ENCODE data around the gene STAMBP. TPM values are rescaled to one million over a fixed set of nuclear protein-coding genes. Genes with fewer than 3 reads are reported as not detected.
A peak's percentile ranks its signal among the peaks of the same experiment; 100 is the strongest.

The STAMBP gene
- total and polyA plus RNA-seq, 2 donors (not counting 1 experiment from before 2014, with no cell fraction given), result 23.3 to 44.2 TPM

DNA sequence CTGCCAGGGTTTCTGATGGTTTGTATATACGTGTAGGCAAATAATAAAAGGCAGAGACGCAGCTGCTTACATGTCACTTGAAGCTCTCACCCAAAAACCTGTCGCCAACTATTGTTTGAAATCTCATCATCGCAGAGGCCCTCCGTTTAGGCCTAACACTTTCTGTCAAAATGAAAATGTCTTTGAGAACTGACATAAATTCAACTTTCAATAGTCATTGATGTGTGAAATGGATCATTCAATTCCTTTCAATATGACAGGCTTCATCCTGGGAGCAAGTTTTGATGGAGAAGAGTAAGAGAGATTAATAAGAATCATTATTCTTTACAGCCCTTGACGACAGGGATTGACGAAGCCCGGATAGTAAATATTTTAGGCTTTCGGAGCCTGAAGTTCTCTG is 66.7 kb downstream of the STAMBP start:
- no peak for DNase-seq (ENCODE audit: low read depth in 2 of 2)
- no peaks in the 10 kb centered on the region for H3K9me3 ChIP-seq (ENCODE audit: control insufficient read depth, insufficient read depth, low read depth, low read length)
- no peak overlapping the region for H3K4me2 ChIP-seq (ENCODE audit: extremely low read depth, insufficient read depth, low read length)
- no peaks in the 10 kb centered on the region for H3K36me3 ChIP-seq (ENCODE audit: control insufficient read depth, insufficient read depth, low read length)
- TF ChIP-seq, protein P1, sequence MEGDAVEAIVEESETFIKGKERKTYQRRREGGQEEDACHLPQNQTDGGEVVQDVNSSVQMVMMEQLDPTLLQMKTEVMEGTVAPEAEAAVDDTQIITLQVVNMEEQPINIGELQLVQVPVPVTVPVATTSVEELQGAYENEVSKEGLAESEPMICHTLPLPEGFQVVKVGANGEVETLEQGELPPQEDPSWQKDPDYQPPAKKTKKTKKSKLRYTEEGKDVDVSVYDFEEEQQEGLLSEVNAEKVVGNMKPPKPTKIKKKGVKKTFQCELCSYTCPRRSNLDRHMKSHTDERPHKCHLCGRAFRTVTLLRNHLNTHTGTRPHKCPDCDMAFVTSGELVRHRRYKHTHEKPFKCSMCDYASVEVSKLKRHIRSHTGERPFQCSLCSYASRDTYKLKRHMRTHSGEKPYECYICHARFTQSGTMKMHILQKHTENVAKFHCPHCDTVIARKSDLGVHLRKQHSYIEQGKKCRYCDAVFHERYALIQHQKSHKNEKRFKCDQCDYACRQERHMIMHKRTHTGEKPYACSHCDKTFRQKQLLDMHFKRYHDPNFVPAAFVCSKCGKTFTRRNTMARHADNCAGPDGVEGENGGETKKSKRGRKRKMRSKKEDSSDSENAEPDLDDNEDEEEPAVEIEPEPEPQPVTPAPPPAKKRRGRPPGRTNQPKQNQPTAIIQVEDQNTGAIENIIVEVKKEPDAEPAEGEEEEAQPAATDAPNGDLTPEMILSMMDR (conservative IDR thresholded peaks at IDR 0.05 in 1 of 2, IDR thresholded peaks at IDR 0.05 in 1 of 2; ENCODE audit: low read depth in 1 of 2, low read length in 2 of 2), result no peak
- TF ChIP-seq EZH2 (IDR thresholded peaks at IDR 0.05; ENCODE audit: low read length, missing control alignments), result no peak
- H4K20me1 ChIP-seq (ENCODE audit: control insufficient read depth, extremely low read depth, insufficient read depth, low read length), result no peaks in the 10 kb centered on the region
- no peaks in the 10 kb centered on the region for H3K27me3 ChIP-seq (ENCODE audit: control insufficient read depth, insufficient read depth, low read length)
- H3K4me3 ChIP-seq (replicated peaks in 1 of 4; ENCODE audit: control extremely low read depth in 1 of 4, insufficient read depth in 1 of 4, low read depth in 3 of 4, low read length in 4 of 4), result peak overlapping the region in 1 of 4 experiments; percentile 6
- peaks cover 22% of the 10 kb centered on the region for H3K4me1 ChIP-seq (ENCODE audit: control insufficient read depth, extremely low read depth, insufficient read depth, low read length)
- H3K9ac ChIP-seq (ENCODE audit: insufficient read depth, low read length), result no peak overlapping the region
- H3K27ac ChIP-seq (ENCODE audit: insufficient read depth, low read length), result no peak overlapping the region
- no peak overlapping the region for H2AFZ ChIP-seq (ENCODE audit: low read length)
- peaks cover 7% of the 10 kb centered on the region for H3K79me2 ChIP-seq (ENCODE audit: control insufficient read depth, insufficient read depth, low read length)

DNA sequence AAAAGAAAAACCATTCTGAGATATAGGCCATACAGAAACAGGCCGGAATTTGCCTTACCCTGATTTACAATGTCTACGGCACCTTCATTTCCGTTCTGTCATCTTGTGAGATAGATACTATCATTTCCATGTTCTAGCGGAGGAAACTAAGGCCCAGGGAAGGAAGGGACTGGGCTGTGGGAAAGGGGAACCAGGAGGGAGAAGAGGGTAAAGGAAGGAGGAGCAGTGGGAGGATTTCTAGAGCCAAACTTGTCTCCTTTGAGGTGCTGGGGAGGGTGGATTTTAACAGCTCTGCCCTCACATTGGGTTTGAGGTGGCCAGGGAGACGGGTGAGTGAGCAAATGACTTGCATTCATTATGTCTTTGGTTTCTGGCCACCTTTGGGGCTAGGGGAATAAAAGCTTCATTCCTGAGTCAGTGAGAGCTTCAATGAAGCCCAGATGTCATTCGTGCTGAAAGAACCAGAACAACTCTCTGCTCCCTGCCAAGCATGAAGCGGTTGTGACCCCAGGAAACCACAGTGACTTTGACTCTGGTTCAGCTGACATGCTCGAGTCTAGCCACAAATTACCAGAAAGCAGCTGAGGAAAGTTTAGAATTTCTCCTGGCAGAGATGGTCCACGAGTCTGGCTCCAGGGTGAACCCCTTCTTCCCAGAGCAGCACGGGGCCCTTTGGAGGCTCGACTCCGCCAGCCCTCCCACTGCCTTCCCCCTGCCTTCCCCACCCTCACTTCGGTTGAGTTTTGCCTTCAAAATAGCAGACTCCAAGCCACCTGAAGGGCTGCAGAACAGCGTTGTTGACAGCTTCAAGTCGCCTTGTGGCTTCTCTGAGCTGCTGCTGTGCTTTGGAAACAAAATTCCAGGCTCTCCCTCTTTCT is 67.8 kb downstream of the STAMBP start:
- peak overlapping the region; percentile 16 for H3K27ac ChIP-seq (ENCODE audit: insufficient read depth, low read length)
- H3K27me3 ChIP-seq (ENCODE audit: control insufficient read depth, insufficient read depth, low read length), result no peaks in the 10 kb centered on the region
- H3K4me3 ChIP-seq (replicated peaks in 1 of 4; ENCODE audit: control extremely low read depth in 1 of 4, insufficient read depth in 1 of 4, low read depth in 3 of 4, low read length in 4 of 4), result no peak overlapping the region
- TF ChIP-seq, protein P1 (conservative IDR thresholded peaks at IDR 0.05 in 1 of 2, IDR thresholded peaks at IDR 0.05 in 1 of 2; ENCODE audit: low read depth in 1 of 2, low read length in 2 of 2), result no peak
- TF ChIP-seq EZH2 (IDR thresholded peaks at IDR 0.05; ENCODE audit: low read length, missing control alignments), result no peak
- H3K9me3 ChIP-seq (ENCODE audit: control insufficient read depth, insufficient read depth, low read depth, low read length), result no peaks in the 10 kb centered on the region
- no peaks in the 10 kb centered on the region for H3K36me3 ChIP-seq (ENCODE audit: control insufficient read depth, insufficient read depth, low read length)
- peaks cover 20% of the 10 kb centered on the region for H3K4me1 ChIP-seq (ENCODE audit: control insufficient read depth, extremely low read depth, insufficient read depth, low read length)
- H3K79me2 ChIP-seq (ENCODE audit: control insufficient read depth, insufficient read depth, low read length), result peaks cover 7% of the 10 kb centered on the region
- no peaks in the 10 kb centered on the region for H4K20me1 ChIP-seq (ENCODE audit: control insufficient read depth, extremely low read depth, insufficient read depth, low read length)
- H3K9ac ChIP-seq (ENCODE audit: insufficient read depth, low read length), result no peak overlapping the region
- H3K4me2 ChIP-seq (ENCODE audit: extremely low read depth, insufficient read depth, low read length), result peak overlapping the region; percentile 69
- H2AFZ ChIP-seq (ENCODE audit: low read length), result no peak overlapping the region
- peak; percentile 88 to 97 for DNase-seq (ENCODE audit: low read depth in 2 of 2)

DNA sequence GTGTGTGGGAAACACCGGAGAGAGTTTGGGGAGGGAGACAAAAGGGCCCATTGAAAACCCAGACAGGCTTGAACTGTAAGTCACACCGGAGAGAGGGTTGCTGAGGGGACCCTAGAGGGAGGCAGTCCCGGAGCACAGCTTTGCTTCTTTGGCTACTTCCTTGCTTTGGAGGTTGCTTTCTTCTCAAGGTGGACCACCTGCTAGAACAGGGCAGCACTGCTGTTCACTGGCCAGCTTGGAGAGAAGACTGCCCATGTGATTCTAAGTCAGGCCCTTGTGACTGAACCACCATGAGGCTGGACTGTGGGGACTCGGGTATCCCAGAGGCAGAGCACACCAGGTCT is 68.5 kb downstream of the STAMBP start:
- DNase-seq (ENCODE audit: low read depth in 2 of 2), result no peak
- Histone ChIP-seq H3K36me3 (ENCODE audit: control insufficient read depth, insufficient read depth, low read length) (no peaks in the 10 kb centered on the region), H3K79me2 (ENCODE audit: control insufficient read depth, insufficient read depth, low read length) (peaks cover 7% of the 10 kb centered on the region), H3K4me1 (ENCODE audit: control insufficient read depth, extremely low read depth, insufficient read depth, low read length) (peaks cover 19% of the 10 kb centered on the region), H3K4me3 (replicated peaks in 1 of 4; ENCODE audit: control extremely low read depth in 1 of 4, insufficient read depth in 1 of 4, low read depth in 3 of 4, low read length in 4 of 4) (no peak overlapping the region), H3K27ac (ENCODE audit: insufficient read depth, low read length) (no peak overlapping the region), H3K9ac (ENCODE audit: insufficient read depth, low read length) (no peak overlapping the region), H3K9me3 (ENCODE audit: control insufficient read depth, insufficient read depth, low read depth, low read length) (no peaks in the 10 kb centered on the region), H4K20me1 (ENCODE audit: control insufficient read depth, extremely low read depth, insufficient read depth, low read length) (no peaks in the 10 kb centered on the region), H3K27me3 (ENCODE audit: control insufficient read depth, insufficient read depth, low read length) (no peaks in the 10 kb centered on the region), H2AFZ (ENCODE audit: low read length) (no peak overlapping the region), H3K4me2 (ENCODE audit: extremely low read depth, insufficient read depth, low read length) (peak overlapping the region; percentile 69)
- TF ChIP-seq, protein P1 (conservative IDR thresholded peaks at IDR 0.05 in 1 of 2, IDR thresholded peaks at IDR 0.05 in 1 of 2; ENCODE audit: low read depth in 1 of 2, low read length in 2 of 2), result no peak
- no peak for TF ChIP-seq EZH2 (IDR thresholded peaks at IDR 0.05; ENCODE audit: low read length, missing control alignments)
